ENCODE data around the gene MELK.
"Not testable (repeated sequence)": the region's sequence is repeated elsewhere in the genome, so short reads cannot be mapped to it uniquely, and the experiment has no call there.

MELK gene

GRCh38 chr9:36572515-36573418 lies at the start of gene MELK:
TSS of gene MELK (plus strand) at chr9:36572895. CDS start at chr9:36581682, 8,787 bp downstream.
- peak; percentile 88 for DNase-seq

GRCh38 chr9:36530224-36530623 lies 42.5 kb upstream of the MELK start:
- DNase-seq = no peak

GRCh38 chr9:36532353-36532752 lies 40.3 kb upstream of the MELK start:
- DNase-seq = no peak

- DNase-seq = not testable (repeated sequence)
Observed at GRCh38 chr9:36533726-36534125, 39.0 kb upstream of the MELK start.

- DNase-seq = no peak
Observed at GRCh38 chr9:36535107-36535506, 37.6 kb upstream of the MELK start.

GRCh38 chr9:36537861-36538260 lies 34.8 kb upstream of the MELK start:
- DNase-seq = no peak

- DNase-seq = no peak
Observed at GRCh38 chr9:36542355-36542754, 30.3 kb upstream of the MELK start.

- peak; percentile 61 for DNase-seq
Observed at GRCh38 chr9:36543916-36544315, 28.8 kb upstream of the MELK start.

- DNase-seq = no peak
Observed at GRCh38 chr9:36547598-36547997, 25.1 kb upstream of the MELK start.

- DNase-seq = no peak
Observed at GRCh38 chr9:36548454-36548853, 24.2 kb upstream of the MELK start.

- no peak for DNase-seq
Observed at GRCh38 chr9:36550135-36550534, 22.6 kb upstream of the MELK start.

GRCh38 chr9:36550631-36551098 lies 22.0 kb upstream of the MELK start:
- DNase-seq = not testable (repeated sequence)

- DNase-seq = no peak
Observed at GRCh38 chr9:36551129-36551528, 21.6 kb upstream of the MELK start.

- no peak for DNase-seq
Observed at GRCh38 chr9:36551910-36552309, 20.8 kb upstream of the MELK start.

- no peak for DNase-seq
Observed at GRCh38 chr9:36559036-36559695, 13.5 kb upstream of the MELK start.

- no peak for DNase-seq
Observed at GRCh38 chr9:36560771-36561170, 11.9 kb upstream of the MELK start.

- not testable (repeated sequence) for DNase-seq
Observed at GRCh38 chr9:36562801-36563200, 9.9 kb upstream of the MELK start.

GRCh38 chr9:36566813-36567221 lies 5.9 kb upstream of the MELK start:
- DNase-seq = peak; percentile 52

GRCh38 chr9:36568681-36569080 lies 4.0 kb upstream of the MELK start:
- DNase-seq = not testable (repeated sequence)

GRCh38 chr9:36571333-36571732 lies 1.4 kb upstream of the MELK start:
- DNase-seq = no peak

- not testable (repeated sequence) for DNase-seq
Observed at GRCh38 chr9:36574045-36574444, 1.4 kb downstream of the MELK start.

GRCh38 chr9:36575411-36575882 lies 2.8 kb downstream of the MELK start:
- DNase-seq = no peak

- DNase-seq = no peak
Observed at GRCh38 chr9:36576866-36577265, 4.2 kb downstream of the MELK start.
